ENCODE measurements around the gene DIAPH3. TPM values are rescaled to one million over a fixed set of nuclear protein-coding genes. Genes with fewer than 3 reads are reported as not detected.

DIAPH3 gene
- total and polyA plus RNA-seq, 2 of the 8 experiments (the other 6 are each of a cell fraction or from before 2014, with no cell fraction given) = 8.0 to 30.8 TPM

- no peak for TF ChIP-seq NRF1 (IDR thresholded peaks at IDR 0.05; ENCODE audit: low read depth, low read length)
Observed at GRCh38 chr13:59842507-59842906, 321.2 kb downstream of the DIAPH3 start (continued).

Measured in H1 (cell line).